ENCODE measurements around the gene MTA1.

Gene MTA1

DNA sequence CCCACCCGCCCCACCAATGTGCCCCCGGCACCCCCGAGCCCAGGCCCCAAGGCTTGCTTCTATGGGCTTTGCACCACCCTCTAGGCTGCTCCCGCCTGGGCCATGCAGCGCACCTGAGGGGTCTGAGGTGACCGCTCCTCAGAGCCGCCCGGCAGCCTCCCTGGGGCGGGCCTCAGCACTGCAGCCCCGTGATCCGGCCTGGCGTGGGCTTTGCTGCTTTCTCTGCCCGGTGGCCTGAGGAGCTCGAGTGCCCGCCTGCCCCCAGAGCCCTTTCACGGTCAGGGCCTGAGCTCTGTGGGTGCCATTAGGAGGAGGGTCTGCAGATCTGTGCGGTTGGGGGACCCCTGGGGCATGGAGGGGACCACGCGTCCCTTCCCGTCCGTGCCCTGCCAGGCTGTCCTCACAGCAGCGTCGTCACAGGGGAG lies 6.2 kb downstream of the MTA1 start:
- no peak for DNase-seq

DNA sequence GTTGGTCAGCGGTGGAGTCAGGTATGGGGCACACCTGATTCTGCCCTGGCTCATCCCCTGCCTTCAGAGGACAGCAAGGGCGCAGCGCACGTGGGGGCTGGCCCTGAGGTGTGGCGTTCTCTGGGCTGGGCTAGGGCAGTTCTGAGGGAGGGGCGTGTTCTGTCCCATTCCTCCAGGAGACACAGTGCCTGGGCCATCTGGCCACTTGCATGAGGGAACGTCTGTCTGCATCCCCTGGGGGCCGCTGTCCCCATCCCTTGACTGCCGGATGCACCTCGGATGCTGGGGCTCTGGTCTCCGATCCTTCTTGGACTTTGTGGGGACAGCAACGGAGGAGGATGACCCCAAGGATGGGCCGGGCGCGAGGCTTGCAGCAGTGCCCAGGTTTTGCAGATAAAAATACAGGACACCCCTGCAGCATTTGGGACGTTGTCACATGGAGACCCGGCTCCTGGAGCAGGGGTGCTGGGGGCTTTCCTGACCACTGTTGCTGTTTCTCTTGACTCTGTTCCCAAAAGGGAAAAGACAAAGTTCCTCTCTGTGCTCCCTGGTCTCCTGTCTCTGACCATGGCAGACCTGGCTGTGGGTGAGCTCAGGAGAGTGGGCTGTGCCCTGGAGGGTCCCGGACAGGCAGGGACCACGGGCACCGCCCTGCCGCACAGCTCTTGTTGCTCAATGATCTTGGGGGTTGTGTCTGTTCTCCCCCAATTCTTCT lies 6.9 kb downstream of the MTA1 start:
- DNase-seq = no peak

GRCh38 chr14:105427412-105427811 lies 7.8 kb downstream of the MTA1 start:
- DNase-seq = no peak

GRCh38 chr14:105427936-105428485 lies 8.4 kb downstream of the MTA1 start:
- DNase-seq = no peak

- DNase-seq = no peak
Observed at GRCh38 chr14:105430042-105430441, 10.4 kb downstream of the MTA1 start.

GRCh38 chr14:105430565-105430964 lies 10.9 kb downstream of the MTA1 start:
- no peak for DNase-seq

DNA sequence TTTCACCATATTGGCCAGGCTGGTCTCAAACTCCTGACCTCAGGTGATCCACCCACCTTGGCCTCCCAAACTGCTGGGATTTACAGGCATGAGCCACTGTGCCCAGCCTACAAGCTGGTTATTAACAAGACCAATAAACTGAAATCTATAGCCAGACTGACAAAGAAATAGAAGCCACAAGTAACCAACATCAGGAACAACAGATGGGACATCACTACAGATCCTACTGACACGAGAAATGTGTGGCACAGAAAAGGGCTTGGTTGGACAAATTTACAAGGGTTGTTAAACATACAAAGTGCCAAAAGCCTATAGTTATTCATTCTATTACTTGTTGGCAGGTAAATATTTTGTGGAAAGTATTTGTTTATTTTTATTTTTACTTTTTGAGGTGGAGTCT lies 11.6 kb downstream of the MTA1 start:
- no peak for DNase-seq

- DNase-seq = no peak
Observed at GRCh38 chr14:105432657-105433056, 13.0 kb downstream of the MTA1 start.

- DNase-seq = no peak
Observed at GRCh38 chr14:105433161-105433605, 13.6 kb downstream of the MTA1 start.

DNA sequence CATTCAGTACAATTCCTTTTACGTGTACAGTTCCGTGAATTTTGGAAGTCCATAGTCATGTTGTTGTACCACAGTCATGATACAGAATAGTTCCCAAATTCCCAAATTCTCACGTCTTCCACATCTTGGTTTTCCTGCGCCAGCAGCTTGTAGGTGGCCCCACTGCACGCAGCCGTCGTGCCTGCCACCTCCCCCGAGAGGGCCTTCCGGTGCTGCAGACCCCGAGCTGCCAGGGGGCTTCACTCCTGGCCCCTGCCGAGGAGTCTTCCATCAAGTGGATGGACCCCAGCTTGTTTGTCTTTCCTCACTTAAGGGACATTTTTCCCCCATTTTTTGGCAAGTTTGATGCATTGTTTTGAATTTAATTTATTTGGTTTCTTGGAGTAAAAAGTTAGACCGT lies 16.8 kb downstream of the MTA1 start:
- DNase-seq = no peak

DNA sequence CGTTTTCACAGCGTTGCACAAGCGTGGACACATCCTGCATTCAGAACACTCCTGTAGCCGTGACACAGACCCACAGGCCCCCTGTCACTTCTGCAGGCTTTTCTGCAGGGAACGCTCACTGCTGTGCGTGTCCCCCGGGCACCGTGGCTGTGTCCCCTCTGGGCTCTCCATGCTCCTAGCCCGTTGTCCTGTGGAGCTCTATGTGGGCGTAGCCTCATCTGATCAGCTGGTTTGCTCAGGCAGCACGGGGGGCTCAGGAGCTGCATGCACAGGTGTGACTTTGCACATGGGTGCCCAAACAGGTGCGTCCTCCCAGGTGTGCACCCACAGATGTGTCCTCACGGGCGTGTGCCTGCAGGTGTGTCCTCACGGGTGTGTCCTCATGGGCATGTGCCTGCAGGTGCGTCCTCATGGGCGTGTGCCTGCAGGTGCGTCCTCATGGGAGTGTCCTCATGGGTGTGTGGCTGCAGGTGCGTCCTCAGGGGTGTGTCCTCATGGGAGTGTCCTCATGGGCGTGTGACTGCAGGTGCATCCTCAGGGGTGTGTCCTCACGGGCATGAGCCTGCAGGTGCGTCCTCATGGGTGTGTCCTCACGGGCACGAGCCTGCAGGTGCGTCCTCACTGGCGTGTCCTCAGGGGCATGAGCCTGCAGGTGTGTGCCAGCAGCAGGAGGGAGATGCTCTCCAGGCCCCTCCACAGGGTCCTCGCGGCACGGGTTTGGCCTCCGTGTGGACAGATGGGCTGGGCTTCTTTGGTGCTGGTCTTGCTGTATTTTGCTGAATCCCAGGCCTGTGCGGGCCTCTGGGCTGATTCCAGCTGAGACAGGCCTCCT lies 17.5 kb downstream of the MTA1 start:
- DNase-seq = no peak

DNA sequence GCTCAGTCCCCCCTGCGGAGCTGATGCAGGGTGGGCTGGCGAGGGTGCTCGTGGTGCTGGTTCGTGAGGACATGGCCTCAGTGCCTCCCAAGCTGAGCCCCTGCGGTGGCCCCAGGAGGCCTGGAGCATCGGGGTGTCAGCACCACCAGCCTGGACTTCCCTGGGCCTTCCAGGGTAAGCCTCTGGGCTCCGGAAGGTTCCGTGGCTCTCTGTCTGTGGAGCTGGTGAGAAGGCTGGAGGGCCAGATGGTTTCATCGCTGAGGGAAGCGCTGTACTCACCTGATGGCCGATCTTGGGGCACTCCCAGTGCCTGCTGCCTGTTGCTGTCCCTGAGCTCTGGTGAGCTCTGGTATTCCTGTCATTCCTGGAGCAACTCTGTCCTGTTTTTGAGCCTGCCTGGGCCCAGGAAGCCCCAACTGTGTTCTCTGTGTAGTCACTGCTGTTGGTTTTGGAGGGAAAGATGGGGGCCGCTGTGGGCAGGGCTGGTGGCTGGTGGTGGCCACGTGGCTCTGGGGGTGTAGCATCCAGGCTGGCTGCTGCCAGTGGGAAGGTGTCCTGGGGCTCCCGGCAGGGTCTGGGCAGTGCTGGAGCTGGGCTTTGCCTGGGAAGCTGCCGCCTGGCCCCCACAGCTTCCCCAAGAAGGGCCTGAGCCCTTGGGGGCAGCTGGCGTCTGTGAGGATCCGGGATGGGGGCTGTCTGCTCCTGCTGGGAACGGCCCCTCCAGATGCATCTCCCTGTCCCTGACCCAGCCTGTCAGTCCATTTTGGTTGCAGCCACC lies 18.3 kb downstream of the MTA1 start:
- DNase-seq = no peak

- DNase-seq = no peak
Observed at GRCh38 chr14:105439179-105439578, 19.6 kb downstream of the MTA1 start.

GRCh38 chr14:105439710-105440553 lies 20.3 kb downstream of the MTA1 start:
- no peak for DNase-seq

- DNase-seq = no peak
Observed at GRCh38 chr14:105440554-105440900, 20.9 kb downstream of the MTA1 start.

GRCh38 chr14:105440992-105441391 lies 21.4 kb downstream of the MTA1 start:
- DNase-seq = no peak

GRCh38 chr14:105442125-105442524 lies 22.5 kb downstream of the MTA1 start:
- no peak for DNase-seq

DNA sequence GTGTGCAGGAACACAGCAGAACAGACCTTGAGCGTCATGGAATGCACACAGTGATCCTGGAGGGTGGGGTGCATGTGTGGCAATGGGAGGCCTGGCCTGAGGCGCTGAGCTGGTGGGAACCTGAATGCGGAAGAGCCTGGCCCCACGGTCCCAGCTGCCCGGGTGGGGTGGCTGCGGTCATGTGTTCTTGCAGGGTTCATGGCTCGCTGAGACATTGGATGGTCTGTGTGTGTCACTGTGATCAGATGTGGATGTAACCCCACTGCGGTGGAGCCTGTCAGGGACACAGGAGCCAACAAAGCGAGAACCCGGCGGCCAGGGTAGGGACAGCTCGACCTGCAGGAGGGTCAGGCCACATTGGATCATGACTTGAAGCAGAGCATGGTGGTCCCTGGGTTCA lies 23.2 kb downstream of the MTA1 start:
- DNase-seq = no peak

GRCh38 chr14:105444859-105445258 lies 25.2 kb downstream of the MTA1 start:
- DNase-seq = no peak

DNA sequence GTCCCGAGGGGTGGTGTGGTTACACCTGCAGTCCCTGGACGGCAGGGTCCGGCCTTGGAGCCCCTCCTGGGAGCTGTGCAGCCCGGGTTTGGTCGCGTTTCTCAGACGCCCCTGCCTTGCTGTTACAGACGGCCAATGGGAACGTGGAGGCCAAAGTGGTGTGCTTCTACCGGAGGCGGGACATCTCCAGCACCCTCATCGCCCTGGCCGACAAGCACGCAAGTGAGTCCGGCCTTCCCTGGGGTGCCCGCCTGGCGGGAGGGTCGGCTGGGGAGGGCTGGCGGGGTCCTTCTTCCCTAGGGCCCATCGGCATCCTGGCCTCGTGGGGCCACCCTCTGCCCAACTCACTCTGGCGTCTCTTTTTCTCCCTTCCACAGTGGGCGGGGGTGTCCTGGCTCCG lies 25.7 kb downstream of the MTA1 start:
- DNase-seq = no peak

- no peak for DNase-seq
Observed at GRCh38 chr14:105445901-105446845, 26.5 kb downstream of the MTA1 start.

All from AML-193 (cell line).